Uterus (tissue), 2 donors: ENCODE data around the gene IDNK.

ENCODE experiments used
- POLR2A ChIP-seq, 2 donors: fragments of 450-650 bp; IDR thresholded peaks; one replicate each; pipeline ENCODE4 v1.6.1; 2016; ENCODE audit warnings: antibody characterized with exemption in 2 of 2, mild to moderate bottlenecking in 1 of 2, moderate library complexity in 1 of 2
- TF ChIP-seq, protein P1 (sequence below), 4 experiments: fragments of 200-600 bp in 2 of 4; fragments of 450-650 bp in 2 of 4; sonication (generic) in 2 of 4; IDR thresholded peaks; one replicate each; pipeline ENCODE4 v1.5.1; 2016 to 2019; ENCODE audit warnings: antibody characterized with exemption in 4 of 4, mild to moderate bottlenecking in 2 of 4, moderate library complexity in 1 of 4

DNA sequence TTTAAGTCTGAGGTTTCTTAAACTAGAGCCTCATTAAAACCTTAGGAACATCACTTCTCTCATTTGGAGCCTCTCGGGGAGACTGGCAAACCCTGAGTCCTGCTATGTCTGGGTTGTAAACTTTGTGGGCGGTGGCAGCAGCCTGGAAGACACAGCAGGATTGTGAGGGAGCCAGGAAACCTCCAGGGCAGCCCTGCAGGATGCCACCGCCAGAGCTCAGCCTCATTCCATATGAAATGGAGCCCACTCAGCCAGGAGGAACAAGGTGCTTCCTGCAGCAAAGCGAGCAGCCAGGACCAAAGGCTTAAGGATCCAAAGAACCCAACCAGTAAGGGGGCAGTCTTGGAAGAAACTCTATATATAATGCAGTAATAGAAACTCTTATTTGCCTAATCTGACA, 37.9 kb upstream of the IDNK start:
- TF ChIP-seq, protein P1, sequence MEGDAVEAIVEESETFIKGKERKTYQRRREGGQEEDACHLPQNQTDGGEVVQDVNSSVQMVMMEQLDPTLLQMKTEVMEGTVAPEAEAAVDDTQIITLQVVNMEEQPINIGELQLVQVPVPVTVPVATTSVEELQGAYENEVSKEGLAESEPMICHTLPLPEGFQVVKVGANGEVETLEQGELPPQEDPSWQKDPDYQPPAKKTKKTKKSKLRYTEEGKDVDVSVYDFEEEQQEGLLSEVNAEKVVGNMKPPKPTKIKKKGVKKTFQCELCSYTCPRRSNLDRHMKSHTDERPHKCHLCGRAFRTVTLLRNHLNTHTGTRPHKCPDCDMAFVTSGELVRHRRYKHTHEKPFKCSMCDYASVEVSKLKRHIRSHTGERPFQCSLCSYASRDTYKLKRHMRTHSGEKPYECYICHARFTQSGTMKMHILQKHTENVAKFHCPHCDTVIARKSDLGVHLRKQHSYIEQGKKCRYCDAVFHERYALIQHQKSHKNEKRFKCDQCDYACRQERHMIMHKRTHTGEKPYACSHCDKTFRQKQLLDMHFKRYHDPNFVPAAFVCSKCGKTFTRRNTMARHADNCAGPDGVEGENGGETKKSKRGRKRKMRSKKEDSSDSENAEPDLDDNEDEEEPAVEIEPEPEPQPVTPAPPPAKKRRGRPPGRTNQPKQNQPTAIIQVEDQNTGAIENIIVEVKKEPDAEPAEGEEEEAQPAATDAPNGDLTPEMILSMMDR (IDR thresholded peaks at IDR 0.05), result no peak
- no peak for TF ChIP-seq POLR2A (IDR thresholded peaks at IDR 0.05)
